ENCODE measurements around the gene FBXW2. TPM values are rescaled to one million over a fixed set of nuclear protein-coding genes. Genes with fewer than 3 reads are reported as not detected.

Gene FBXW2
- total RNA-seq, 1 donor from 2014 or later, result 72.9 TPM

GRCh38 chr9:120780367-120780766, 12.8 kb downstream of the FBXW2 start:
- Mint-ChIP-seq H3K4me1 (ENCODE audit: low read depth) (peaks cover 12% of the 10 kb centered on the region), H3K36me3 (ENCODE audit: low read depth) (peaks cover 27% of the 10 kb centered on the region), H3K27ac (ENCODE audit: unreplicated experiment) (no peak overlapping the region), H3K27me3 (ENCODE audit: low read depth) (no peaks in the 10 kb centered on the region), H3K9me3 (ENCODE audit: low read depth) (no peaks in the 10 kb centered on the region), H3K4me3 (ENCODE audit: unreplicated experiment) (no peak overlapping the region)
- TF ChIP-seq, protein P1, sequence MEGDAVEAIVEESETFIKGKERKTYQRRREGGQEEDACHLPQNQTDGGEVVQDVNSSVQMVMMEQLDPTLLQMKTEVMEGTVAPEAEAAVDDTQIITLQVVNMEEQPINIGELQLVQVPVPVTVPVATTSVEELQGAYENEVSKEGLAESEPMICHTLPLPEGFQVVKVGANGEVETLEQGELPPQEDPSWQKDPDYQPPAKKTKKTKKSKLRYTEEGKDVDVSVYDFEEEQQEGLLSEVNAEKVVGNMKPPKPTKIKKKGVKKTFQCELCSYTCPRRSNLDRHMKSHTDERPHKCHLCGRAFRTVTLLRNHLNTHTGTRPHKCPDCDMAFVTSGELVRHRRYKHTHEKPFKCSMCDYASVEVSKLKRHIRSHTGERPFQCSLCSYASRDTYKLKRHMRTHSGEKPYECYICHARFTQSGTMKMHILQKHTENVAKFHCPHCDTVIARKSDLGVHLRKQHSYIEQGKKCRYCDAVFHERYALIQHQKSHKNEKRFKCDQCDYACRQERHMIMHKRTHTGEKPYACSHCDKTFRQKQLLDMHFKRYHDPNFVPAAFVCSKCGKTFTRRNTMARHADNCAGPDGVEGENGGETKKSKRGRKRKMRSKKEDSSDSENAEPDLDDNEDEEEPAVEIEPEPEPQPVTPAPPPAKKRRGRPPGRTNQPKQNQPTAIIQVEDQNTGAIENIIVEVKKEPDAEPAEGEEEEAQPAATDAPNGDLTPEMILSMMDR (IDR thresholded peaks at IDR 0.05), result no peak
- DNase-seq (ENCODE audit: low spot score), result no peak

- Mint-ChIP-seq H3K36me3 (ENCODE audit: low read depth) (peaks cover 30% of the 10 kb centered on the region), H3K9me3 (ENCODE audit: low read depth) (no peaks in the 10 kb centered on the region), H3K27me3 (ENCODE audit: low read depth) (no peaks in the 10 kb centered on the region), H3K4me1 (ENCODE audit: low read depth) (peaks cover 9% of the 10 kb centered on the region), H3K4me3 (ENCODE audit: unreplicated experiment) (no peak overlapping the region), H3K27ac (ENCODE audit: unreplicated experiment) (no peak overlapping the region)
- no peak for DNase-seq (ENCODE audit: low spot score)
- TF ChIP-seq, protein P1 (IDR thresholded peaks at IDR 0.05), result no peak
These were observed 14.0 kb downstream of the FBXW2 start for GRCh38 chr9:120779227-120779626.

DNA sequence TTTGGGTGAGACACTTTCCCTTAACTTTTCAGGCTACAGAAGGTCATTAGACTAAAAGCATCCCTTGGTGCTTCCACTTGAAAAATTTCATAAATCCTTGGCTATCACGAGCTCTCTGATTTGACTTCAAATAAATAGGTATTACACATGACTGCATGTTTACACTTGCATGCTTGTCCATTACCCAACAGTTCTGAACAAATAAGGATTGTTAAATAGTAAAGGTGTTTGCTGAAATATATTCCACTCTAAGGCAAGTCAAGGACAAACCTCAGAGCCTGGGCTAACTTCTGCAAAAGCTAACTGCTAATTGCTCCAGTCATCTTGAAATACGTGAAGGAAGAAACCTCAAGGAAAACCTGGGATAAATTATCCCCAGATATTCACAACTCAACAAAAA, 14.5 kb downstream of the FBXW2 start:
- Mint-ChIP-seq H3K4me3 (ENCODE audit: unreplicated experiment) (no peak overlapping the region), H3K9me3 (ENCODE audit: low read depth) (no peaks in the 10 kb centered on the region), H3K27ac (ENCODE audit: unreplicated experiment) (no peak overlapping the region), H3K27me3 (ENCODE audit: low read depth) (no peaks in the 10 kb centered on the region), H3K4me1 (ENCODE audit: low read depth) (peaks cover 4% of the 10 kb centered on the region), H3K36me3 (ENCODE audit: low read depth) (peaks cover 28% of the 10 kb centered on the region)
- TF ChIP-seq, protein P1 (IDR thresholded peaks at IDR 0.05), result no peak
- DNase-seq (ENCODE audit: low spot score), result no peak

GRCh38 chr9:120777229-120777628, 16.0 kb downstream of the FBXW2 start:
- no peaks in the 10 kb centered on the region for H3K9me3 Mint-ChIP-seq (ENCODE audit: low read depth)
- H3K36me3 Mint-ChIP-seq (ENCODE audit: low read depth), result peaks cover 29% of the 10 kb centered on the region
- no peak overlapping the region for H3K4me3 Mint-ChIP-seq (ENCODE audit: unreplicated experiment)
- TF ChIP-seq, protein P1 (IDR thresholded peaks at IDR 0.05), result no peak
- no peak overlapping the region for H3K27ac Mint-ChIP-seq (ENCODE audit: unreplicated experiment)
- no peak for DNase-seq (ENCODE audit: low spot score)
- H3K27me3 Mint-ChIP-seq (ENCODE audit: low read depth), result no peaks in the 10 kb centered on the region
- no peaks in the 10 kb centered on the region for H3K4me1 Mint-ChIP-seq (ENCODE audit: low read depth)

DNA sequence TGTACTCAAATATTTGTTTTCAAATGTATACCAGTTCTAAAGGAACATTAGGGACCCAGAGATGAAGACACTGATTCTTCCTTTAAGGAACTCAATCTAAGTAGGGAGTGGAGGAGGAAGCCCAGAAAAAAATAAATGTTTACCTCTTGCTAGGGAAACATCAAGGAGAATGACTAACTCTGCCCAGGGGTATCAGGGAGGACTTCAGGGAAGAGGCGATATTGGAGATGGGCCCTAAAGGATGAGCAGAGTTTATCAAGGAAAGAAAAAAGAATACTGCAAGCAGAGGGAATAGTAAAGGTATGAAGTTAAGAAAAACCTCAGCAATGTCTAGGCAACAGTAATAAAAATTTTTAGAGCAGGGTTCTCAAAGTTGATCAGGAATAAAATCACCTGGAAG, 16.4 kb downstream of the FBXW2 start:
- Mint-ChIP-seq H3K36me3 (ENCODE audit: low read depth) (peaks cover 29% of the 10 kb centered on the region), H3K4me3 (ENCODE audit: unreplicated experiment) (no peak overlapping the region), H3K9me3 (ENCODE audit: low read depth) (no peaks in the 10 kb centered on the region), H3K27me3 (ENCODE audit: low read depth) (no peaks in the 10 kb centered on the region), H3K4me1 (ENCODE audit: low read depth) (no peaks in the 10 kb centered on the region), H3K27ac (ENCODE audit: unreplicated experiment) (no peak overlapping the region)
- TF ChIP-seq, protein P1 (IDR thresholded peaks at IDR 0.05), result no peak
- no peak for DNase-seq (ENCODE audit: low spot score)

Data from chondrocyte (in vitro differentiated cells).